KOPT-K1 (cell line): ENCODE data around the gene HGS.
"Not testable (repeated sequence)": the region's sequence is repeated elsewhere in the genome, so short reads cannot be mapped to it uniquely, and the experiment has no call there.

Experiments used
- H3K27ac ChIP-seq: fragments of 200-600 bp; sonication (generic); 2 replicates; pipeline ENCODE4 v1.5.1; 2016; ENCODE audit warnings: antibody characterized with exemption, mild to moderate bottlenecking, low read depth, low read length; ENCODE audit not compliant: poor library complexity, severe bottlenecking
- H3K36me3 ChIP-seq: fragments of 200-600 bp; sonication (generic); 2 replicates; pipeline ENCODE4 v1.5.1; 2017; ENCODE audit warnings: antibody characterized with exemption, mild to moderate bottlenecking, low read length, moderate library complexity; ENCODE audit not compliant: insufficient read depth
- H3K9me3 ChIP-seq: fragments of 200-600 bp; sonication (generic); 2 replicates; pipeline ENCODE4 v1.5.1; 2017; ENCODE audit warnings: antibody characterized with exemption, low read length, mild to moderate bottlenecking; ENCODE audit not compliant: insufficient read depth, poor library complexity, severe bottlenecking

Gene HGS

GRCh38 chr17:81725439-81725838 is 41.6 kb downstream of the HGS start:
- Histone ChIP-seq H3K36me3 (peaks cover 8% of the 10 kb centered on the region; the same call in 1 of the 2 replicates), H3K9me3 (no peaks in the 10 kb centered on the region), H3K27ac (no peak overlapping the region)

DNA sequence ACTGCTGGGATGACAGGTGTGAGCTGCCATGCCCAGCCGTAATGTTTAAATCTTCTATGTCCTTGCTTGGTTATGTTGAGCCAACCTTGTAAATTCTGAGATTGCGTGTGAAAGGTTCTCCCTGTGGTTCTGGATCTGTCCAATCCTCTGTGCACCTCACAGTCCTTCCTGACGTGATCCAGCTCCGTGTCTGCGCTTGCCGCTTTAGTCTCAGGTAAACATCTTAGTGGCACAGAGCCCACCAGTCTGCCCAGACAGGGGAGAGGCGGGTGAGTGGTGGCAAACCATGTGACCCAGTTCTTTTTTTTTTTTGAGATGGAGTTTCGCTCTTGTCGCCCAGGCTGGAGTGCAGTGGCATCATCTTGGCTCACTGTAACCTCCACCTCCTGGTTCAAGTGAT is 42.2 kb downstream of the HGS start:
- Histone ChIP-seq H3K9me3 (no peaks in the 10 kb centered on the region), H3K27ac (no peak overlapping the region), H3K36me3 (peaks cover 3% of the 10 kb centered on the region; the same call in 1 of the 2 replicates)

GRCh38 chr17:81727324-81728031 is 43.7 kb downstream of the HGS start:
- no peaks in the 10 kb centered on the region for H3K9me3 ChIP-seq
- H3K27ac ChIP-seq: no peak overlapping the region
- no peaks in the 10 kb centered on the region for H3K36me3 ChIP-seq

GRCh38 chr17:81733507-81734404 is 49.9 kb downstream of the HGS start:
- H3K36me3 ChIP-seq: no peaks in the 10 kb centered on the region
- no peak overlapping the region for H3K27ac ChIP-seq
- H3K9me3 ChIP-seq: no peaks in the 10 kb centered on the region

- Histone ChIP-seq H3K36me3 (no peaks in the 10 kb centered on the region), H3K27ac (no peak overlapping the region), H3K9me3 (no peaks in the 10 kb centered on the region)
Measured at GRCh38 chr17:81734405-81735263, 50.8 kb downstream of the HGS start.

- Histone ChIP-seq H3K27ac (no peak overlapping the region), H3K9me3 (no peaks in the 10 kb centered on the region), H3K36me3 (no peaks in the 10 kb centered on the region)
Measured at GRCh38 chr17:81735264-81736102, 51.7 kb downstream of the HGS start.

DNA sequence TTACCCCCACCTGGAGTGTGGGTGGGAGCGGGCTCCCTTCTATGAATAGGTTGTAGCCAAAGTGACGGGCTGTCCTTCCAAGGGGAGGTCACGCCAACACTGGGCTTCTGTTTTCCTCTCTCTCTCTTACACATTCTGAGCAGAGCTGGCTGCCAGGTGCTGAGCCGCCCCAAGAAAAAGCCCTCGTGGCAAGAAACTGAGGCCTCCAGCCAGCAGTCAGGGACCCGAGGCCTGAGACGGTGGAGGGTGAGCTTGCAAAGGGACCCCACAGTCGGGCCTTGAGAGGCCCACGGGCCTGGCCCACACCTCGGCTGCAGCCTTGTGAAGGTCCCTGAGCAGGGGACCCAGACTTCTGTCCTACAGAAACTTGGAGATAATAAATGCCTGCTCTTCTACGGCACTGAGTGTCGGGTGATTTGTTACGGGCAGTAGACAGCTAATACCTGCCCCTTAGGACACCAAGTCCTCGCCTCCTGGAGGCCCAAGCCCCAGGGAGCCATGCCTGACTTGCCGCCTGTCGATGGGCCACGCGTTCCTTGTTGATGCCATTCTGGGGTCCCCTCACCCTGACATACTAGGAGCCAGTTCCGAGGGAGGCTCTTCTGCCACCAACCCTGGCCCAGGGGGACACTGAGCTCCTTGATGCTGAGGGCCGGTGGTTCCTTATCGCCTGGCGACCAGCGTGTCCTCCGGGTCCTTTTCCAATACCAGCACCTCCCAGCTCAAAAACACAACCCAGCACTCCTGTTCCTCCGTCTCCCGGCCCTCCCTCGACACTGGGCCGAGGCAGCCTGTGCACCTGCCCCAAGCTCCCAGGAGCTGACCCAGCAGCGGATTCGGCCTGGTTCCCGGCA is 54.4 kb downstream of the HGS start:
- H3K36me3 ChIP-seq: no peaks in the 10 kb centered on the region
- no peaks in the 10 kb centered on the region for H3K9me3 ChIP-seq
- H3K27ac ChIP-seq: no peak overlapping the region

DNA sequence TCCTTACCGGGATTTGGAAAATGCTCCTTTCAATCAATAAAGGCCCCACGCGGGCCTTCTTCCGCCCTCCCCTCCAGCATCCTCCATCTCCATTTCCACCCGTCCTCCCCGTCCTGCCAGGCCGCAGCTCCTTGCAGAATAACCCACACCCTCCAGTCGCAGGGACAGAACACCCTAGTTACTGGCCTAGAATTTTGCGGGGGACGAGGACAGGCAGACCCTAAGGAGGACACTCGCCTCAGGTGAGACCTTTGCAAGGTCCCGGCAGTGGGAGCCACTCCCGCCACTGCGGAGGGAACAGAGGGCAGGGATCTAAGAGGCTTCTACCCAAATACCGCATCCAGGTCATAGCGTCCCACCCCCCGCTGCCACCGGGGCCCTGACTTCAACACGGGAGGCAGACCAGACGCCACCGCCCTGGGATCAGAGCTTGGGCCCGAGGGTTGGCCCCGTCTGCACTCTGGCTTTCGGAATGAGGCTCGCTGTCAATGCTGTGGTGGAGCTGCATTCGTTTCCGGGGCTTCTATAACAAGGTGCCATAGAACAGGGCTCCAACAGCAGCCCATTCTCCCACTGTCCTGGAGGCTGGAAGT is 55.1 kb downstream of the HGS start:
- no peak overlapping the region for H3K27ac ChIP-seq
- H3K36me3 ChIP-seq: no peaks in the 10 kb centered on the region

DNA sequence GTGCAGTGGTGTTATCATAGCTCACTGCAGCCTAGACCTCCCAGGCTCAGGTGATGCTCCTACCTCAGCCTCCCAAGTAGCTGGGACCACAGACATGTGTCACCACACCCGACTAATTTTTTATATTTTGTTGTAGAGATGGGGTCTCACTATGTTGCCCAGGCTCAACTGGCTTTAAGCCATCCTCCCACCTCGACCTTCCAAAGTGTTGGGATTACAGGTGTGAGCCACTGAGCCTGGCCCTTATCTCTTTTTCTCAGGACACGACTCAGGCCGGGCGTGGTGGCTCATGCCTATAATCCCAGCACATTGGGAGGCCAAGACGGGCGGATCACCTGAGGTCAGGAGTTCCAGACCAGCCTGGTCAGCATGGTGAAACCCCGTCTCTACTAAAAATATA is 55.8 kb downstream of the HGS start:
- not testable (repeated sequence) for H3K9me3 ChIP-seq, H3K36me3 ChIP-seq, H3K27ac ChIP-seq

More for the DNA sequence above, 55.1 kb downstream of the HGS start:
- H3K9me3 ChIP-seq: no peaks in the 10 kb centered on the region

DNA sequence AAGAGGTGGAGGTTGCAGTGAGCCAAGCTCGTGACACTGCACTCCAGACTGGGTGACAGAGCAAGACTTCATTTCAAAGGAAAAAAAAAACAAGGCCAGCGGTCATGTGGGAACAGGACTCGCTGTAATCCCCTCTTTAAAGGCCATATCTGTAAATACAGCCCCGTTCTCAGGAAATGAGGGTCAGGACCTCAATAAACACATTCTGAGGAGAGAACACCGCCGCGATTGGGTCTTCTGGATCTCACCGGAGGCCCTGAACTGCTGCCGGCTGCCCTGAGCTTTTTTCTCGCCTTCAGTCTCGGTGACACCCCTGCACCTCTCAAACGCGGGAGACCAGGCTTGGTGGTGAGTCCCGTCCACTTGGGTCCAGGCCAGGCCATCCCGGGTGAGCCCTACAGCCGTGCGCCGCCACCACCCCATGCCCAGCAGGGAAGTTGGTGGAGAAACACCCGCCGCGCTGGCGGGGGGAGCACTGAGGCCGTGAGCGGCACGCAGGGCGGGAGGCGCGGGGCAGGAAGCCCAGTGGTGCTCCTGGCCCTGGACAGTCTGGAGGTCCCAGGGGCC is 56.7 kb downstream of the HGS start:
- Histone ChIP-seq H3K27ac (no peak overlapping the region), H3K36me3 (no peaks in the 10 kb centered on the region), H3K9me3 (no peaks in the 10 kb centered on the region)

DNA sequence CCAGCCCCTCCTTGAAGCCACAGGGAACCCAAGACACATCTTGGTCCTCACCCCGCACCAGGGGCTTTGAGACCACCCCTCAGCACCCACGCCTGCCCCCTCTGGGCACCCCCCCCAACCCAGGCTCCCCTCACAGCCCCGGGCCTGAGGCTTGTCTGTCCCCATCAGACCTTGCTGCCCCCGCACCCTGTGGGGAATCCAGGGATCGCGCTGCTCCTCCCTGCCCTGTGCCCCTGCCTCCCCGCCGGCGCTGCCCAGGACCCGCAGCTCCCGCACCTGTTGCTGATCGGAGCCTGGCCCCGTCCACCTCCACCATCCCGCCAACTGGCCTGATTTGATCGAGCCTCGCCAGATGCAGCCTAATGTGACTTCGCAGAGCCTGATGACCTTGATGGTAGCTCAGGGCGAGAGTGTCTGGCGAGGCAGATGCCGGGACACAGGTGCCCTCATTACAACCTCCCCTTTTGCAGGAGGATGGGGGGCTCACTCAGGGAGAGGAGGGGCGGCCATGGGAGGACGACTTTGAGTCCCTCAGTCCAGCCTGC is 57.3 kb downstream of the HGS start:
- Histone ChIP-seq H3K36me3 (no peaks in the 10 kb centered on the region), H3K27ac (no peak overlapping the region), H3K9me3 (no peaks in the 10 kb centered on the region)

DNA sequence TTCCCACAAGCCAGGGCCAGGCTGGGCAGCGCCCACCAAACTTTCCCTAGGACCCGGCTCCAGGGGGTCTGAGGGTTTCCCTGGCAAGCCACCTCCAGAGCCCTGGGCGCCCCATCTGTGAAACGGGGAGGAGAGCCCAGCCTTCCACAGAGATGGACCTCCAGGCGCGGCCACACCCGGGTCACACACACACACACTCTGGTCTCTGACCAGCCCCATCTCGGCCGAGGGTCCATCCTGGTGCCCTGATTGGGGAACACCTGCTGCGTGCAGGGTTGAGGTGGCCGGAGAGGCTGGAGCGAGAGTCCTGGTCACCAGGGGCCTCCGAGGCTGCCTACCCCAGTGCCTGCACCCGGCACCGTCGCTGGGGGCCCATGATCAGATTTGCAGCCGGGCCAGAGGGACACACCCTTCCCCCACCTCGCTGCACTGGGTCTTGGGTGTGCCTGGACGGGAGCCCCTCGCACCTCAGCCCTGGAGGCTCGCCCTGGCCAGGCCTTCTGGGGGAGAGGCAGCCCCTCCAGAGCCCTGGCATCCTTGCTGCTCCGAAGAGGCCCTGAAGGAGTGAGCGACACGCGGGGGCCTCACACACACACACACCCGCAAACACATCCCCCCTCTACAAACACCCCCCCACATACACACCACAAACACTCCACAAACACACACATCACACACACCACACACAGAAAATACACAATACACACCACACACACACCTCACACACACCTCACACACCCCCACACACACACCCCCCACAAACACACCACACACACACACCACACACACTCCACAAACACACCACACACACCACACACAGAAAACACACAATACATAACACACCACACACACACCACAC is 58.0 kb downstream of the HGS start:
- H3K27ac ChIP-seq: no peak overlapping the region
- H3K36me3 ChIP-seq: no peaks in the 10 kb centered on the region
- no peaks in the 10 kb centered on the region for H3K9me3 ChIP-seq
